Activated naive CD8-positive, alpha-beta T cell (primary cell): ENCODE data around the gene GRPR.
"Not testable (repeated sequence)": the region's sequence is repeated elsewhere in the genome, so short reads cannot be mapped to it uniquely, and the experiment has no call there.

Experiments used
- H3K27ac Mint-ChIP-seq: one replicate; pipeline ENCODE4 v1.8.0; 2021; ENCODE audit warnings: mixed read lengths
- H3K27me3 Mint-ChIP-seq: one replicate; pipeline ENCODE4 v1.8.0; 2021; ENCODE audit warnings: mixed read lengths
- H3K36me3 Mint-ChIP-seq: one replicate; pipeline ENCODE4 v1.8.0; 2021; ENCODE audit warnings: mixed read lengths
- H3K4me1 Mint-ChIP-seq: one replicate; pipeline ENCODE4 v1.8.0; 2021; ENCODE audit warnings: low read depth, mixed read lengths
- H3K4me3 Mint-ChIP-seq: one replicate; pipeline ENCODE4 v1.8.0; 2021; ENCODE audit warnings: mild to moderate bottlenecking, mixed read lengths
- H3K9me3 Mint-ChIP-seq: one replicate; pipeline ENCODE4 v1.8.0; 2021; ENCODE audit warnings: low read depth, mixed read lengths

GRPR gene

GRCh38 chrX:16183843-16184242 is 60.5 kb downstream of the GRPR start:
- H3K4me1 Mint-ChIP-seq, H3K9me3 Mint-ChIP-seq, H3K27me3 Mint-ChIP-seq, H3K36me3 Mint-ChIP-seq, H3K27ac Mint-ChIP-seq, H3K4me3 Mint-ChIP-seq: not testable (repeated sequence)

- H3K4me3 Mint-ChIP-seq, result no peak overlapping the region
- no peaks in the 10 kb centered on the region for H3K9me3 Mint-ChIP-seq
- no peaks in the 10 kb centered on the region for H3K36me3 Mint-ChIP-seq
- no peaks in the 10 kb centered on the region for H3K4me1 Mint-ChIP-seq
- no peaks in the 10 kb centered on the region for H3K27me3 Mint-ChIP-seq
- no peak overlapping the region for H3K27ac Mint-ChIP-seq
Observed at GRCh38 chrX:16185725-16186136, 62.4 kb downstream of the GRPR start.

GRCh38 chrX:16186380-16187007 is 63.1 kb downstream of the GRPR start:
- H3K9me3 Mint-ChIP-seq, result no peaks in the 10 kb centered on the region
- no peak overlapping the region for H3K4me3 Mint-ChIP-seq
- no peak overlapping the region for H3K27ac Mint-ChIP-seq
- H3K27me3 Mint-ChIP-seq, result peaks cover 3% of the 10 kb centered on the region
- H3K36me3 Mint-ChIP-seq, result no peaks in the 10 kb centered on the region
- no peaks in the 10 kb centered on the region for H3K4me1 Mint-ChIP-seq

- no peaks in the 10 kb centered on the region for H3K36me3 Mint-ChIP-seq
- no peak overlapping the region for H3K27ac Mint-ChIP-seq
- no peaks in the 10 kb centered on the region for H3K9me3 Mint-ChIP-seq
- no peaks in the 10 kb centered on the region for H3K4me1 Mint-ChIP-seq
- no peak overlapping the region for H3K4me3 Mint-ChIP-seq
- peaks cover 3% of the 10 kb centered on the region for H3K27me3 Mint-ChIP-seq
Observed at GRCh38 chrX:16187024-16187760, 63.8 kb downstream of the GRPR start.

- Mint-ChIP-seq H3K36me3 (no peaks in the 10 kb centered on the region), H3K27ac (no peak overlapping the region), H3K4me3 (no peak overlapping the region), H3K4me1 (no peaks in the 10 kb centered on the region), H3K27me3 (peaks cover 3% of the 10 kb centered on the region), H3K9me3 (no peaks in the 10 kb centered on the region)
Observed at GRCh38 chrX:16188687-16189086, 65.3 kb downstream of the GRPR start.

- Mint-ChIP-seq H3K4me1 (no peaks in the 10 kb centered on the region), H3K4me3 (no peak overlapping the region), H3K36me3 (no peaks in the 10 kb centered on the region), H3K27ac (no peak overlapping the region), H3K9me3 (no peaks in the 10 kb centered on the region), H3K27me3 (peaks cover 3% of the 10 kb centered on the region)
Observed at GRCh38 chrX:16191605-16192004, 68.2 kb downstream of the GRPR start.

GRCh38 chrX:16196829-16197228 is 73.5 kb downstream of the GRPR start:
- H3K36me3 Mint-ChIP-seq, result no peaks in the 10 kb centered on the region
- no peaks in the 10 kb centered on the region for H3K9me3 Mint-ChIP-seq
- peaks cover 2% of the 10 kb centered on the region for H3K27me3 Mint-ChIP-seq
- no peak overlapping the region for H3K27ac Mint-ChIP-seq
- no peaks in the 10 kb centered on the region for H3K4me1 Mint-ChIP-seq
- no peak overlapping the region for H3K4me3 Mint-ChIP-seq

- no peak overlapping the region for H3K27ac Mint-ChIP-seq
- H3K27me3 Mint-ChIP-seq, result peaks cover 3% of the 10 kb centered on the region
- H3K4me1 Mint-ChIP-seq, result no peaks in the 10 kb centered on the region
- H3K36me3 Mint-ChIP-seq, result peaks cover 2% of the 10 kb centered on the region
- H3K4me3 Mint-ChIP-seq, result no peak overlapping the region
- no peaks in the 10 kb centered on the region for H3K9me3 Mint-ChIP-seq
Observed at GRCh38 chrX:16199343-16199742, 76.0 kb downstream of the GRPR start.

- Mint-ChIP-seq H3K36me3 (peaks cover 2% of the 10 kb centered on the region), H3K27ac (no peak overlapping the region), H3K27me3 (peaks cover 1% of the 10 kb centered on the region), H3K4me3 (no peak overlapping the region), H3K9me3 (no peaks in the 10 kb centered on the region), H3K4me1 (no peaks in the 10 kb centered on the region)
Observed at GRCh38 chrX:16202943-16203342, 79.6 kb downstream of the GRPR start.
